ENCODE data around the gene PTPRG. TPM values are rescaled to one million over a fixed set of nuclear protein-coding genes. Genes with fewer than 3 reads are reported as not detected.

The PTPRG gene
- total and polyA plus RNA-seq, 10 of the 15 experiments (the other 5 are each of a cell fraction or from before 2014, with no cell fraction given): 0.29 to 20.7 (median 1.4) TPM

- in situ Hi-C loops (cut with MboI): no loop called here
- ChIA-PET SMC1A (ENCODE audit: uncharacterized antibody, unreplicated experiment) (interaction anchor here (1.2 to 2.4 kb wide), 3 partner anchors 41 to 97 kb away, joined by 3 to 9 read pairs (median 4); no protein-coding TSS in a partner anchor), POLR2A (no interaction called here)
Observed at GRCh38 chr3:61662861-61663260, 101.5 kb downstream of the PTPRG start.

DNA sequence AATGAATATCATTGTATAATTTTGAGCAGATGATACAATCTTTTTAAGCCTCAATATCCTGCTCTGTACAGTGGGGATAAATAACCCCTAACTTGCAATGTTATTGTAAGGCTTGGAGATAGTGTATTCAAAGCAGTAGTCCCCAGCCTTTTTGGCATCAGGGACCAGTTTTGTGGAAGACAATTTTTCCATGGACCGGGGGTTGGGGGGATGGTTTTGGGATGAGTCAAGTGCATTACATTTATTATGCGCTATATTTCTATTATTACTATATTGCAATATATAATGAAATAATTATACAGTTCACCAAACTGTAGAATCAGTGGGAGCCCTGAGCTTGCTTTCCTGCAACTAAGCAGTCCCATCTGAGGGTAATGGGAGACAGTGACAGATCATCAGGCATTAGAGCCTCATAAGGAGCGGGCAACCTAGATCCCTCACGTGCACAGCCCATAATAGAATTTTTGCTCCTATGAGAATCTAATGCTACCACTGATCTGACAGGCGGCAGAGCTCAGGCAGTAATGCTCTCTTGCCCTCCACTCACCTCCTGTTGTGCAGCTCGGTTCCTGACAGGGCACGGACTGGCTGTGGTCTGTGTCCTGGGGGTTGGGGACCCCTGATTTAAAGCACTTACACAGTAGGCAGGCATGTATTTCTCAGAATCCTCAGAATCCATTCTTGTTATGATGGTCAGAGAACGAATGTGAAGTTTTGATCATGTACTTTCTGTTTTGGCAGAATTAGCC is 102.2 kb downstream of the PTPRG start:
- intact Hi-C loops (cut with micrococcal nuclease; ENCODE audit: unreplicated experiment): no loop called here
- BruUV-seq (replicated peaks): no TSS peak
- no peak for FAIRE-seq
- ChIA-PET POLR2A (no interaction called here), SMC1A (ENCODE audit: uncharacterized antibody, unreplicated experiment) (interaction anchor here (0.9 to 2.4 kb wide), 5 partner anchors 22 to 208 kb away, joined by 3 to 9 read pairs (median 3); no protein-coding TSS in a partner anchor), RAD21 (ENCODE audit: unreplicated experiment) (interaction anchor here (0.6 to 1.2 kb wide), 3 partner anchors 28 to 99 kb away, joined by 3 to 4 read pairs (median 3); no protein-coding TSS in a partner anchor), CTCF (interaction anchor here (1.2 to 1.5 kb wide), 2 partner anchors 19 to 524 kb away, joined by 3 read pairs; no protein-coding TSS in a partner anchor)
- no peak overlapping the region for H3K27ac ChIP-seq (ENCODE audit: control insufficient read depth, insufficient read depth)
- no peaks in the 10 kb centered on the region for H3K9me3 ChIP-seq (replicated peaks; ENCODE audit: control insufficient read depth, insufficient read depth, low read length)
- H3K4me3 ChIP-seq: no peak overlapping the region
- H3K4me2 ChIP-seq (ENCODE audit: control insufficient read depth, insufficient read depth): no peak overlapping the region
- peak; percentile 7; the same call in 2 of the 3 replicates for ATAC-seq
- no peak overlapping the region for H3K9ac ChIP-seq (ENCODE audit: control insufficient read depth, insufficient read depth, low read length)
- no peaks in the 10 kb centered on the region for H3K27me3 ChIP-seq (replicated peaks in 1 of 2; ENCODE audit: control insufficient read depth in 2 of 2, insufficient read depth in 2 of 2, low read length in 1 of 2)
- DNase-seq (ENCODE audit: low read depth, low spot score): no peak
- TF ChIP-seq MEF2A (IDR thresholded peaks at IDR 0.05; ENCODE audit: insufficient read depth, low read depth, low read length): no peak
- no peak for TF ChIP-seq ATF7 (IDR thresholded peaks at IDR 0.05; ENCODE audit: low read depth)
- TF ChIP-seq BHLHE40 (IDR thresholded peaks at IDR 0.05; ENCODE audit: borderline replicate concordance in 1 of 2, low read depth in 2 of 2, low read length in 1 of 2): peak in 1 of 2 experiments; percentile 42; a peak in 1 of 4 replicates
- no peak for TF ChIP-seq ZNF622 (IDR thresholded peaks at IDR 0.05)
- no peaks in the 10 kb centered on the region for H3K4me1 ChIP-seq (ENCODE audit: control insufficient read depth, insufficient read depth, low read length)
- 29% methylated on average over 8 of the region's 8 CpGs for WGBS (ENCODE audit: insufficient coverage, insufficient replicate concordance, low lambda C conversion rate, missing lambda C conversion rate)
- in situ Hi-C loops (cut with MboI): no loop called here
- no peaks in the 10 kb centered on the region for H4K20me1 ChIP-seq (ENCODE audit: control insufficient read depth, insufficient read depth)
- no peak overlapping the region for H2AFZ ChIP-seq (ENCODE audit: control insufficient read depth, low read depth, low read length)
- no peaks in the 10 kb centered on the region for H3K36me3 ChIP-seq (ENCODE audit: control insufficient read depth in 2 of 2, insufficient read depth in 2 of 2, low read length in 1 of 2)
- H3K79me2 ChIP-seq (ENCODE audit: control insufficient read depth, insufficient read depth, low read length): no peaks in the 10 kb centered on the region

More at GRCh38 chr3:61662861-61663260, 101.5 kb downstream of the PTPRG start:
- 32% methylated on average over 8 of the region's 8 CpGs for WGBS (ENCODE audit: insufficient coverage, insufficient replicate concordance, low lambda C conversion rate, missing lambda C conversion rate)
- CTCF ChIA-PET: interaction anchor here (0.7 to 1.5 kb wide), 2 partner anchors 259 to 524 kb away, joined by 3 read pairs; no protein-coding TSS in a partner anchor
- Histone ChIP-seq H3K9ac (ENCODE audit: control insufficient read depth, insufficient read depth, low read length) (no peak overlapping the region), H3K79me2 (ENCODE audit: control insufficient read depth, insufficient read depth, low read length) (no peaks in the 10 kb centered on the region), H3K4me2 (ENCODE audit: control insufficient read depth, insufficient read depth) (no peak overlapping the region), H3K27me3 (replicated peaks in 1 of 2; ENCODE audit: control insufficient read depth in 2 of 2, insufficient read depth in 2 of 2, low read length in 1 of 2) (no peaks in the 10 kb centered on the region), H4K20me1 (ENCODE audit: control insufficient read depth, insufficient read depth) (no peaks in the 10 kb centered on the region), H3K36me3 (ENCODE audit: control insufficient read depth in 2 of 2, insufficient read depth in 2 of 2, low read length in 1 of 2) (no peaks in the 10 kb centered on the region), H3K27ac (ENCODE audit: control insufficient read depth, insufficient read depth) (no peak overlapping the region), H2AFZ (ENCODE audit: control insufficient read depth, low read depth, low read length) (no peak overlapping the region), H3K4me1 (ENCODE audit: control insufficient read depth, insufficient read depth, low read length) (no peaks in the 10 kb centered on the region), H3K9me3 (replicated peaks; ENCODE audit: control insufficient read depth, insufficient read depth, low read length) (no peaks in the 10 kb centered on the region), H3K4me3 (no peak overlapping the region)
- no peak for ATAC-seq
- intact Hi-C loops (cut with micrococcal nuclease; ENCODE audit: unreplicated experiment): no loop called here
- no peak for DNase-seq (ENCODE audit: low read depth, low spot score)
- TF ChIP-seq CBX3 (IDR thresholded peaks at IDR 0.05; ENCODE audit: borderline replicate concordance, low read depth) (no peak), EZH2 (IDR thresholded peaks at IDR 0.05; ENCODE audit: borderline replicate concordance, control insufficient read depth, low read depth, low read length) (no peak), HDGF (IDR thresholded peaks at IDR 0.05) (no peak)
- no TSS peak for BruUV-seq (replicated peaks)
- FAIRE-seq: no peak
- RAD21 ChIA-PET (ENCODE audit: unreplicated experiment): interaction anchor here (1.0 to 1.2 kb wide), 2 partner anchors 61 to 99 kb away, joined by 3 to 4 read pairs; no protein-coding TSS in a partner anchor
